ENCODE measurements around the gene L2HGDH. TPM values are rescaled to one million over a fixed set of nuclear protein-coding genes. Genes with fewer than 3 reads are reported as not detected.

Gene L2HGDH
- total and polyA plus RNA-seq, 2 of the 4 experiments (the other 2 are of a cell fraction) = 3.1 to 3.8 TPM

DNA sequence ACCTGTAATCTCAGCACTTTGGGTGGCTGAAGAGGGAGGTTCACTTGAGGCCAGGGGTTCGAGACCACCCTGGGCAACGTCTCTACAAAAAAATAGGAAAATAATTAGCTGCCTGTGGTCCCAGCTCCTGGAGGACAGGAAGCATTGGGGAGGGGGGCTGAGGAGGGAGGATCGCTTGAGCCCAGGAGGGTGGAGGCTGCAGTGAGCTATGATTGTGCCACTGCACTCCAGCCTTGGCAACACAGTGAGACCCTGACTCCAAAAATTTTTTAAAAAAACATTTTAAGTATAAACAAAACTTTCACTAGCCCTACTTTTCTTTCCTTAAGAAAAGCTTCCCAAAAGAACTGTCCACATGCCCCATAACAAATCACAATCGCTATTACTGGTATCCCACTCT, 1.6 kb downstream of the L2HGDH start:
- Histone ChIP-seq H4K5ac (ENCODE audit: low read depth, low read length) (no peak overlapping the region), H4K8ac (ENCODE audit: low read depth in 2 of 2, low read length in 2 of 2) (no peak overlapping the region), H2BK5ac (ENCODE audit: low read depth, low read length, poor library complexity, severe bottlenecking) (no peak overlapping the region), H2BK120ac (ENCODE audit: low read depth, low read length) (no peak overlapping the region), H3K4me3 (ENCODE audit: insufficient read depth, low read depth, low read length) (no peak overlapping the region), H4K91ac (ENCODE audit: insufficient read depth, low read depth, low read length) (no peak overlapping the region), H3K18ac (ENCODE audit: low read depth, low read length) (no peak overlapping the region), H3K27ac (ENCODE audit: insufficient read depth, low read length) (no peak overlapping the region), H2AFZ (replicated peaks; ENCODE audit: low read length, poor library complexity) (no peak overlapping the region), H2AK5ac (ENCODE audit: low read depth, low read length) (no peak overlapping the region), H3K23ac (ENCODE audit: low read depth, low read length) (no peak overlapping the region), H4K20me1 (ENCODE audit: insufficient read depth, low read length) (no peaks in the 10 kb centered on the region), H3K4ac (ENCODE audit: low read depth, low read length) (no peak overlapping the region), H3K27me3 (ENCODE audit: control insufficient read depth, insufficient read depth, low read length) (no peaks in the 10 kb centered on the region), H3K36me3 (ENCODE audit: control insufficient read depth, insufficient read depth, low read length) (no peaks in the 10 kb centered on the region), H3K9me1 (ENCODE audit: insufficient read depth, low read length) (peaks cover 3% of the 10 kb centered on the region), H3K79me1 (ENCODE audit: low read depth in 1 of 2, low read length in 2 of 2) (peaks cover 15 to 38% of the 10 kb centered on the region in 2 experiments), H3K4me2 (ENCODE audit: low read depth, low read length) (no peak overlapping the region), H2BK20ac (ENCODE audit: low read depth, low read length) (no peak overlapping the region), H3K14ac (replicated peaks; ENCODE audit: low read depth, low read length) (no peak overlapping the region), H2AK9ac (replicated peaks; ENCODE audit: low read depth, low read length, poor library complexity) (no peak overlapping the region), H3K4me1 (ENCODE audit: control insufficient read depth, insufficient read depth, low read length) (peaks cover 4% of the 10 kb centered on the region), H3K56ac (ENCODE audit: extremely low read depth, insufficient read depth, low read length) (no peak overlapping the region), H3K9me3 (ENCODE audit: control insufficient read depth, insufficient read depth, low read length) (no peaks in the 10 kb centered on the region), H3K9ac (ENCODE audit: low read depth, low read length) (no peak overlapping the region), H2BK15ac (ENCODE audit: low read depth, low read length) (no peak overlapping the region)
- dilution Hi-C loops (cut with HindIII; ENCODE audit: low sequenced_read_pairs, unreplicated experiment) = no loop called here
- no peak for DNase-seq
- in situ Hi-C loops (cut with MboI; ENCODE audit: low sequenced_read_pairs) = no loop called here
- BruUV-seq (replicated peaks) = no TSS peak
- ChIA-PET CTCF (interaction anchor here (1.2 kb wide), 1 partner anchor 10 kb away, joined by 4 read pairs; no protein-coding TSS in a partner anchor), POLR2A (ENCODE audit: unreplicated experiment) (no interaction called here)
- TF ChIP-seq RFX5 (IDR thresholded peaks at IDR 0.05; ENCODE audit: low read depth, low read length) = no peak
- TF ChIP-seq, protein P1, sequence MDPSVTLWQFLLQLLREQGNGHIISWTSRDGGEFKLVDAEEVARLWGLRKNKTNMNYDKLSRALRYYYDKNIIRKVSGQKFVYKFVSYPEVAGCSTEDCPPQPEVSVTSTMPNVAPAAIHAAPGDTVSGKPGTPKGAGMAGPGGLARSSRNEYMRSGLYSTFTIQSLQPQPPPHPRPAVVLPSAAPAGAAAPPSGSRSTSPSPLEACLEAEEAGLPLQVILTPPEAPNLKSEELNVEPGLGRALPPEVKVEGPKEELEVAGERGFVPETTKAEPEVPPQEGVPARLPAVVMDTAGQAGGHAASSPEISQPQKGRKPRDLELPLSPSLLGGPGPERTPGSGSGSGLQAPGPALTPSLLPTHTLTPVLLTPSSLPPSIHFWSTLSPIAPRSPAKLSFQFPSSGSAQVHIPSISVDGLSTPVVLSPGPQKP (IDR thresholded peaks at IDR 0.05; ENCODE audit: borderline replicate concordance, low read depth, low read length) = no peak
- TF ChIP-seq MXI1 (IDR thresholded peaks at IDR 0.05; ENCODE audit: borderline replicate concordance, low read depth, low read length) = no peak
- TF ChIP-seq BHLHE40 (IDR thresholded peaks at IDR 0.05; ENCODE audit: low read depth, low read length) = no peak
- TF ChIP-seq, protein P2, sequence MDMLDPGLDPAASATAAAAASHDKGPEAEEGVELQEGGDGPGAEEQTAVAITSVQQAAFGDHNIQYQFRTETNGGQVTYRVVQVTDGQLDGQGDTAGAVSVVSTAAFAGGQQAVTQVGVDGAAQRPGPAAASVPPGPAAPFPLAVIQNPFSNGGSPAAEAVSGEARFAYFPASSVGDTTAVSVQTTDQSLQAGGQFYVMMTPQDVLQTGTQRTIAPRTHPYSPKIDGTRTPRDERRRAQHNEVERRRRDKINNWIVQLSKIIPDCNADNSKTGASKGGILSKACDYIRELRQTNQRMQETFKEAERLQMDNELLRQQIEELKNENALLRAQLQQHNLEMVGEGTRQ (IDR thresholded peaks at IDR 0.05; ENCODE audit: low read depth, low read length) = no peak
- no peak for TF ChIP-seq CEBPB (IDR thresholded peaks at IDR 0.05; ENCODE audit: low read depth, low read length)
- TF ChIP-seq MAFK (IDR thresholded peaks at IDR 0.05; ENCODE audit: low read depth, low read length) = no peak
- TF ChIP-seq SMC3 (IDR thresholded peaks at IDR 0.05; ENCODE audit: low read depth, low read length) = no peak
- TF ChIP-seq NFE2L2 (IDR thresholded peaks at IDR 0.05; ENCODE audit: low read depth, low read length) = no peak
- TF ChIP-seq FOS (IDR thresholded peaks at IDR 0.05; ENCODE audit: low read depth, low read length) = no peak
- TF ChIP-seq RCOR1 (IDR thresholded peaks at IDR 0.05; ENCODE audit: insufficient replicate concordance, low read length) = no peak
- no peak for TF ChIP-seq MAZ (IDR thresholded peaks at IDR 0.05; ENCODE audit: borderline replicate concordance, low read depth, low read length)
- no peak for ATAC-seq (ENCODE audit: low read depth)
- intact Hi-C loops (cut with micrococcal nuclease) = no loop called here
- 100% methylated on average over 1 of the region's 4 CpGs; no CpG with 5 or more reads in 1 of the 2 experiments for WGBS, 2 experiments (ENCODE audit: extremely low coverage in 2 of 2, insufficient read length in 1 of 2)

Data from IMR-90 (cell line).